GM18499 (cell line): ENCODE data around the gene GCA.

Source experiments
- ATAC-seq: cut with Tn5 transposase; IDR thresholded peaks from one replicate; pipeline ENCODE4 v1.9.1; 2021; ENCODE audit warnings: moderate number of reproducible peaks; ENCODE audit not compliant: insufficient read depth, unreplicated experiment

GCA gene

DNA sequence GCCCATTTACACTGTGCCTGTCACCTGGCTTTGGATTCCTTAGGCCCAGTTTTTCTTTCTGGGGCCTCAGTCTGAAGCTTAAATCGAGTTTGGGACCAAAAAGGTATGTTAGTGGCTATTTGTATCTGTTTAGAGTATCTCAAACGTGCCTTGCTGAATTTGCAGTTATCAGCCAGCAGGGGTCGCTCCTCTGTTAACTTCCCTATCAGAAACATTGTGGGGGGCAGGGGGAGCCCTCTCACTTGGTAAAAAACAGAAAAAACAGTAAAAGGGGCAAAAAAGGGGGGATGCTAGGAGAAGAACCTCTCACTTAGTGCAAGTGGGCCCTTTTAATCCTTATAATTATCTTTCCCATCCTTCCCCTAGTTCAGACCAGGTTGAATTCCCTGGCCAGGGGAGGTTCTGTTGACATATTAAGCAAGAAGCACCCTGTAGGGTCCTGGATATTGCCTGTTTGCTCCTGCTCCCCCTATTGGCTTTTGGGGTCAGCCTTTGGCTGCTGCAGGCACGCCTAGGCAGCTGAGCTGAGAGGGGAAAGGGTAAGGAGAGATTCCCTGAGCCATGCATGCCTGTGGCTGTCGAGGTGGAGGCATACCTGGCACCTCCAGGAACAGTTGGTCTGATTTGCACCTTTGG, 16.7 kb upstream of the GCA start:
- ATAC-seq: no peak

DNA sequence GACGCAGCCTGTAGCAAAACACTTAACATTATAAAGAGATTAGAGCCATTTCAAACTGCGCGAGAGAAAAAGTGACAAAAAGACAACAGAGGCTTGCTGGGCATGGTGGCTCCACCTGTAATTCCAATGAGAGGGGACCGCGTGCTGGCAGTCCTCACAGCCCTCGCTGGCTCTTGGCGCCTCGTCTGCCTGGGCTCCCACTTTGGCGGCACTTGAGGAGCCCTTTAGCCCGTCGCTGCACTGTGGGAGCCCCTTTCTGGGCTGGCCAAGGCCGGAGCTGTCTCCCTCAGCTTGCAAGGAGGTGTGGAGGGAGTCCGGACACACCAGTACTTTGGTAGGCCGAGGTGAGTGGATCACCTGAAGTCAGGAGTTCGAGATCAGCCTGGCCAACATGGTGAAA, 16.1 kb upstream of the GCA start:
- ATAC-seq: no peak

- peak; percentile 77 for ATAC-seq
Observed at GRCh38 chr2:162328424-162329157, 15.3 kb upstream of the GCA start.

- ATAC-seq: no peak
Observed at GRCh38 chr2:162330881-162331280, 13.1 kb upstream of the GCA start.

DNA sequence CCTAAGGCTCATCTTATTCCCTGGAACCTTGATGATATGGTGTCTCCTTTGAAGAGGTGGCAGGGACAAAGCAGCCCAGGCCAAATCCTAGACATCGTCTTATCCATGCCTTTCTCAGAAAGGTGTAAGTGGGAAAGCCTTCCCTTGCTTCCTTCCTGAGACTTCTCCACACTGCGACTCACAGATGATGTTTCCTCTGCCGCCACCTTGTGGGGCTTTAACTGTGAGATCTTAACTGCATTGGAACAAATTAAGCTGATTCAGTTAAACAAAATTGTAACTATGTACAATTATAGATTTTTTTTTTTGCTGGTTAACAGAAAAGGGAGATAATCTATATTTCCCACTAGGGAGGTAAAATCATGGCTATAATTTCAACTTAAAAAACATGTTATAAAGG, 10.0 kb upstream of the GCA start:
- no peak for ATAC-seq

- no peak for ATAC-seq
Observed at GRCh38 chr2:162337868-162338267, 6.1 kb upstream of the GCA start.

DNA sequence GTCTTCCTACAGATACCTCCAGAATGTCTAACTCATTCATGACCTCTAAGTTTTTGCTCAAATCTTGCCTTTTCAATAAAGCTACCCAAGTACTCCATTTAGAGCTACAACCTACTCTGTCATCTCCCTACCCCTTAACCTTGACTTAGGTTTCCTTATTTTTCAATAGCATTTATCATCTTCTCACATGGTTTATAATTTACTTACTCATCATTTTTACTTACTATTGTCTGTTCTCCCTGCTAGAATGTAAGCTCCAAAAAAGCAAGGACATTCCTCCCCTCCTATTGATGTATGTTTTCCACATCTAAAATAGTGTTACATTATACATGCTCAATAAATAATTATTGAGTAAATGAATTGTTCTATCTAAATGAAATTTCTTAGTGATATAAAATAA, 3.1 kb upstream of the GCA start:
- no peak for ATAC-seq

DNA sequence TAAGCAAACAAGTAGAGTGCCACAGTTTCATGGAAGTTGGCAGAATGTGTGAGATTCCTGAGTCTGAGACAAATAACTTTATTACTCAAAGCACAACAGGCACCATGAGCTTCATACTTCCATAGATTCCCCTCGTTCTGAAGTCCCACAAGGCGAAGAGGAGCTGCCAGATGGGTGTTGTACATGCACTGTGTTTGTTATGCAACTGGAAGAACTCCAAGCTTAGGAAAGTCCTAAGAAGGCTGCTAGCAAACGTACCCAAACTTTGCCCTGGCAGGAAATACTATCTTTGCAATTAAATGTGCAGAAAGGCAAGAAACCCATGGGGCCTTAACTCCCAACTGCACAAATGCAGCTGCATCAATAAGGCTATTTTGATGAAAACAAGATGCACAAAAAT, 1.6 kb upstream of the GCA start:
- ATAC-seq: no peak

DNA sequence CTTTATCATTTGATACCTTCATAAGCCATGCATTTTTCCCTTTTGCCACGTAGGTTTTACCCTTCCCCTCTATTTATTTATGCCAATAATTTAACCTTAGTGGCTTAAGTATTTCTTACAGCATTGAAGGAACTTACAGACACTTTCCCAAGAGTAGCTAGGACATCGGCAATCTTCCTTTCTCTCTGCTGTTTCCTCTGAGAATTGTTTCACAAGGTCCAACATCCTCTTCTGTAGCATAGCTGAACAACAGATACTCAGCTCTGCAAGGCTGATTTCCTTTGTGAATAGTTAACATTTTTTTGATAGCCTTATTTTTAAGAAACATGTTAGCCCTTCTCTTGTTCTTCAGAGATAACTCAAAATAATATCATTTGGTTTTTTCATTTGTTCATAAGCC, 1.1 kb upstream of the GCA start:
- no peak for ATAC-seq

DNA sequence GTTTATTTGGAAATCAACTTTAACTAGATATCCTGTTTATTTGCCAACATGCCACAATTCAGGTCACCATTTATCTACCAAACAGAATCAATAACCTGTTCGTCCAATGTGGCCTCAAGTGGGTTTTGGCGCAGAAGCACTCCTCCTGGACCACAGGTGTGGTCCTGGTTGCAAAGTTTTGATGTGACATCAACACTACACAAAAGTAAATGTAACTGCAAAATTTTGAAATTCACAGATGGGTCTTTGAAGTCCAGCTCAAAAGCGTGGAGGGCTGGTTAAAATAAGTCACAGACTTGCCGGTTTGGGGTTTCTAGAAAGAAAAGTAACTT, 474 bp upstream of the GCA start:
- no peak for ATAC-seq

DNA sequence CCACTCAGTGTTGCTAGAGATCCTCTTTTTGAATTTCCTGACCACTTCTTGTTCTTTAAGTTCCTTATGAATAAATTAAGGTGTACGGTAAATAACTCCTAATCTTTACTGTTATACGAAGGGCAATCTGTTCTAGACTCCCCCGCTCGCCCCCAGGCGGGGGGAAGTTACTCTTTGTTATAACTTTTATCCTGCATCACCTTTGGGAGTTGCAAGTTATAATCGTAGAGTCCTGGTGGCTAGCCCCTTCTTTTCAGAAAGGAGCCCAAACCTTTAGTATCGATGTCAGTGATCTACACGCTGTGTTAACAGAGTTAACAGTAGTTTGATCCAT, 652 bp downstream of the GCA start:
- ATAC-seq: no peak

GRCh38 chr2:162365392-162365791, 21.5 kb downstream of the GCA start:
- no peak for ATAC-seq

GRCh38 chr2:162368494-162368893, 24.6 kb downstream of the GCA start:
- no peak for ATAC-seq

GRCh38 chr2:162369551-162369950, 25.6 kb downstream of the GCA start:
- ATAC-seq: no peak

DNA sequence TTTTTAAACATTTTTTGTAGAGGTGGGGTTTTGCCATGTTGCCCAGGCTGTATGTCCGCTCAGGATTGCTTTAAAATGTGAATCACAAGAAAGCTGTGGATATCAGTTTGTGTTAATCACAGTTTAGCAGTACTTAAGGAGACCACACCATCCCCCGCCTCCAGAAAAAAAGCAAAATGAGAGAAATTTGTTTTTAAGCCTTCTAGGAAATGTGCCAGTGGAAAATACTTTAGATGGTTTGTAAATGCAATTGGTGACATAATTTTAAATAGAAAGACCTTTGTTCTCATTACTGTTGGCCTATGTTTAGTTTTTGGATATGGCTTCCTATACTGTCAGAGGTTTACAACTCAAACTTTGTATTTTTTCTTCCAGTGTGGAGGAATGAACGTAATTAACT, 27.0 kb downstream of the GCA start:
- no peak for ATAC-seq

- ATAC-seq: no peak
Observed at GRCh38 chr2:162372818-162373217, 28.9 kb downstream of the GCA start.

DNA sequence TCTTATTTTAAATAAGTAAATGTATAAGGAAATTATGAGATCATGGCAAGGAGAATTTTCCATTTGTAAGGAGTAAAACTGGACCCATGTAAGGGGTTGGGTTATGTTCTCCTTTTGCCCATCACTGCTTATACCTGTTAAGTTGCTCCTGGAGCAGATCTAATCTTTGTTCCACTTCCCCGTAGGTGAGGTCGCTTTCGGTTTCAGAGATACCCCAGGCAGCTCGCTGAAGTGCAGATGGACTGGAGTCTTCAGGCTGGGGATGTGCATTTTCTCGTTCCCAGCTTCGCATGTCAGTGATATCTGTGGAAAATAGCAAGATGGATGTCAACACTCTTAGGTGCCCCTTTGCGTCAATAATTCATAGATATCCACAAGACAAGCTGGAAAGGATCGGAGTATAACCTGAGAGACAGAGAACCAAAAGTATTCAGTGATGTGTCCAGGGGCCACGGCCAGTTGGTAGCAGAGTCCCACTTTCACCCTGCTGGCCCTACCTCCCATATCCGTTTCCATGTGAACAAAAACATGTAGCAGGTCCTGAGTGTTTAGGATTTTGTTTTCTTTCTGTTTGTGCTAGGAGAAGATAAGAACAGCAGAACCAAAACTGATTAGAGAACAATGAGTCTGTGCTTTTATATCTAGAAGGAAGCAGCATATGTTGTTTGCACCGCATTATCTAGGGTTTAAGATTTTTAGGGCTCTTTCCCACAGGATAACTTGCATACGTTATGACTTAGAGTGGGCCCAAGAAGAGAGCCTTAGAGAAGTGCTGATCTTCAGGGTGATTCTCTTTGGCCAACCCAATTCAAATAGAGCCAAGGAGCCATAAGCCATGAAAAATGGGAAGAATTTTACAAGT, 36.0 kb downstream of the GCA start:
- no peak for ATAC-seq

GRCh38 chr2:162381851-162382250, 37.9 kb downstream of the GCA start:
- ATAC-seq: no peak

DNA sequence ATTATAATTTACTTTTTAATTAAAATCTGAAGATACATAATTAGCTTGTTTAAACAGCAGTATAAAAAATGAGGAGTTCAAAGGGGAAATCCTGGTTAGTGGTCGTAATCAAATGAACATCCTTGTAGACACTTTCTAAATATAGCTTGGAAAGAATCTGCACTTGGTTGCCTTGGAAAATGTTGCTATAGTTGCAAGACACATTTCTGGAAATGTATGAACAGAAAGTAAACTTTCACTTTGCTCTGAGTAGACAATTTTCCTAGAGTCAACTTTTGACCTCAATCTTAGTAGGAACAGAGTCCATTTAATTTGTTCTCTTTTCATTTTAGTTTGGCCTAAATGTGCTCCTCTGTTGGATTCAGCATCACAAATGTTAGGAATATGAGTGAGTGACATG, 38.3 kb downstream of the GCA start:
- no peak for ATAC-seq

DNA sequence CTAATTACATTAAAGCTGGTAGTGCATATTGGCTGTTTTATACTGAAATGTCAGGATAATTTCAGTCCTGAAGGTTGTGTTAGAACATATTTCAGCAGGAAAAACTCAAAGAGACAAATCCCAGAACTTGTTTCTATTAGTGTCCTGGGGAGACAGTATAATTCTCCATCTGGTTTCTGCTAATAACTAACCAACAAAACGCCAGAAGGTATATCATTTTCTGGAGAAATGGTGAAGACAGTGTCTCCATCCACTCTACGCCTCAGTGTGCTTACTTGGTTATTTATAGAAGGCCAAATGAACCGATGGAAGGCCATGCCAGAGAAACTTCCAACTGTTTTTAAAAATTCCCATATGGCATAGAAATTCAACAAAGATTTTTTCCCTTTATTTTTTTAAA, 41.6 kb downstream of the GCA start:
- ATAC-seq: no peak

- no peak for ATAC-seq
Observed at GRCh38 chr2:162390801-162391200, 46.9 kb downstream of the GCA start.

- ATAC-seq: no peak
Observed at GRCh38 chr2:162400336-162400735, 56.4 kb downstream of the GCA start.
